ENCODE measurements around the gene R3HDM2. TPM values are rescaled to one million over a fixed set of nuclear protein-coding genes. Genes with fewer than 3 reads are reported as not detected.

Gene R3HDM2
- total RNA-seq, 1 experiment from 2014 or later = 45.4 TPM

DNA sequence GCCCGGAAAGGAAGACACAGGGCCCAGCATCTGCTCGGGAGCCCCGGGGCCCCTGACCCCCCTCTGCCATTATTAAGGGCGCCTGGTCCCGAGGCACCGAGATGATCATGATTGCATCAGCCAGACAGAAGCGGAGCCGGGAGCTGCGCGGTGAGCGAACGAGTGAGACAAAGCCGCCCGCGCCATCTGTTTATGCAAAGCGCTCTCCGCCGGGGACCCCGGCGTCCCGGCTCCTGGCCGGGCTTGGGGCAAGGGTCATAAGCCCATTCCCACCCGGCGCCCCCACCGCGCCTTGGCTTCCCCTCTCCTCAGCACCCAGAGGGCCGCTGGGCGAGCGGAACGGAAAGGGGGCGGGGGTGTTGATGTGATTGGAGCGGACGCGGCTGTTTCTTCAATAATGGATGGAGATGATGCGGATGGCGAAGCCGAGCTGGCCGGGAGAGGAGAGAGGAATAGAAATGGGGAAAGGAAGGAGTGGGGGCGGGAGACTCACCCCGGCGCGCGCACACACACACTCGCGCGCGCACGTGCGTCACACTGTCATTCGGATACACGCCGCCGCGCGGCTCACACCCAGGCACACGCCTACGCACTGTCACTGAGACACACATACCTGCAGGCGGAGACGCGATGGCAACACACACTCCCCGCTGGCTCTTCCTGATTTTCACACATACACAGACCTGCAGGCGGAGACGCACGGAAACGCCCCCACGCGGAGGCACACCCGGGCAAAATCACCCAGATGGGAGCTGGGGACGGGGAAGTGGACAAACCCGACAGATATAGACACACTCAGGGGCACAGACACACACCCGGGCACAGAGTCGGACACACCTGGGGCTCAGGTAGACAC, 190.5 kb downstream of the R3HDM2 start:
- Histone ChIP-seq H3K27me3 (ENCODE audit: insufficient read depth, low read length) (peaks cover 4% of the 10 kb centered on the region; the same call in 1 of the 2 replicates), H4K20me1 (ENCODE audit: insufficient read depth) (no peaks in the 10 kb centered on the region), H2AFZ (ENCODE audit: low read depth, low read length, poor library complexity, severe bottlenecking) (no peak overlapping the region), H3K4me3 (replicated peaks in 1 of 2; ENCODE audit: low read depth in 1 of 2, low read length in 2 of 2) (peak overlapping the region; percentile 47 to 55), H3K4me2 (ENCODE audit: low read length) (peak overlapping the region; percentile 77), H3K27ac (ENCODE audit: low read depth, low read length) (peak overlapping the region; percentile 34; the same call in 1 of the 2 replicates), H3K9me2 (ENCODE audit: insufficient read depth) (no peaks in the 10 kb centered on the region), H3K4me1 (ENCODE audit: control insufficient read depth in 1 of 2, insufficient read depth in 2 of 2, low read length in 2 of 2) (peaks cover 34 to 55% of the 10 kb centered on the region in 2 experiments), H3K9ac (ENCODE audit: low read length) (peak overlapping the region; percentile 41), H3K9me3 (ENCODE audit: control insufficient read depth in 1 of 2, insufficient read depth in 1 of 2, low read depth in 1 of 2, low read length in 2 of 2) (no peaks in the 10 kb centered on the region), H3K36me3 (ENCODE audit: control insufficient read depth in 1 of 2, insufficient read depth in 2 of 2, low read length in 2 of 2) (no peaks in the 10 kb centered on the region), H3K79me2 (ENCODE audit: insufficient read depth, low read length) (no peaks in the 10 kb centered on the region)
- ChIA-PET POLR2A (interaction anchor here (3.5 kb wide), 1 partner anchor 11 kb away, joined by 16 read pairs; the partner anchor contains the start of gene SHMT2), CTCF (interaction anchor here (1.2 to 4.6 kb wide), 4 partner anchors 10 to 212 kb away, joined by 3 to 64 read pairs (median 20); partner anchors contain the start of gene SHMT2), RAD21 (ENCODE audit: low non-redundant PET in 1 of 2, low total read pairs in 2 of 2, uncharacterized antibody in 2 of 2, unreplicated experiment in 2 of 2) (no interaction called here)
- BruUV-seq (replicated peaks) = TSS peak; percentile 66
- TF ChIP-seq POLR2AphosphoS5 (IDR thresholded peaks at IDR 0.05; ENCODE audit: low read depth, low read length) (peak; percentile 50), CBX3 (IDR thresholded peaks at IDR 0.05; ENCODE audit: low read depth) (no peak)
- ATAC-seq = peak; percentile 31
- intact Hi-C loops (cut with micrococcal nuclease) = loop anchor here (10.0 kb wide), 1 partner anchor 115 kb away; the partner anchor contains the start of gene LRP1
- DNase-seq (ENCODE audit: low read depth, low spot score) = peak; percentile 47

DNA sequence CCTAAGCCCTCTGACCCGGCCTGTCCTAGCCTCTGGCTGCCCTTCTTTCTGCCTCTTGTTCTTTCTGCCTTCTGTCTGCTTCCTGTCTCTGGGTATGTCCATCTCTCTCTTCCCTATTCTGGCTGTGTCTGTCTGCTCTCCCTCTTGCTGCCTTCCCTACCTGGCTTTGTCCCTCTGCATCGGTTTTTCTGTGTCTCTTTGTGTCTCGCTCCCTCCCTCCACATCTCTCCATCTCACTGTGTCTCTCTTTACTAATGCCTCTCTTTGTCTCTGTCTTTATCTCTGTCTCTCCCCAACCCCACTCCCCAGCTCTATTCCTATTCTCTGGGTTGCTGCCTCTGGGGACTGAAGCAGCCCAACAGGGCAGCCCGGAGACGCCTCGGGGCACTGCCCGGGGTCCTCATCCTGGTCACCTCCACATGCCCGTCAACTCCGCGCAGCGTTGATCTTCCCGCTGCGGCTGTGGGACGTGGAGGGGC, 191.2 kb downstream of the R3HDM2 start:
- H3K27ac ChIP-seq (ENCODE audit: low read depth, low read length) = peak overlapping the region; percentile 34; the same call in 1 of the 2 replicates
- H3K79me2 ChIP-seq (ENCODE audit: insufficient read depth, low read length) = no peaks in the 10 kb centered on the region
- ChIA-PET POLR2A (interaction anchor here (3.5 kb wide), 1 partner anchor 10 kb away, joined by 16 read pairs; the partner anchor contains the start of gene SHMT2), CTCF (interaction anchor here (1.0 to 3.3 kb wide), 6 partner anchors 10 to 216 kb away, joined by 3 to 38 read pairs (median 7); partner anchors contain the start of genes INHBE and SHMT2), RAD21 (ENCODE audit: low non-redundant PET in 1 of 2, low total read pairs in 2 of 2, uncharacterized antibody in 2 of 2, unreplicated experiment in 2 of 2) (interaction anchor here in 1 of 2 experiments (0.8 kb wide), 1 partner anchor 26 kb away, joined by 4 read pairs; no protein-coding TSS in a partner anchor)
- peak overlapping the region; percentile 77 for H3K4me2 ChIP-seq (ENCODE audit: low read length)
- BruUV-seq (replicated peaks) = TSS peak; percentile 49
- no peaks in the 10 kb centered on the region for H3K9me2 ChIP-seq (ENCODE audit: insufficient read depth)
- H3K4me1 ChIP-seq (ENCODE audit: control insufficient read depth in 1 of 2, insufficient read depth in 2 of 2, low read length in 2 of 2) = peaks cover 29 to 48% of the 10 kb centered on the region in 2 experiments
- intact Hi-C loops (cut with micrococcal nuclease) = loop anchor here (1.0 to 10.0 kb wide), 2 partner anchors 26 to 115 kb away; partner anchors contain the start of gene LRP1
- no peaks in the 10 kb centered on the region for H4K20me1 ChIP-seq (ENCODE audit: insufficient read depth)
- no peak overlapping the region for H2AFZ ChIP-seq (ENCODE audit: low read depth, low read length, poor library complexity, severe bottlenecking)
- H3K9me3 ChIP-seq (ENCODE audit: control insufficient read depth in 1 of 2, insufficient read depth in 1 of 2, low read depth in 1 of 2, low read length in 2 of 2) = no peaks in the 10 kb centered on the region
- peaks cover 4% of the 10 kb centered on the region; the same call in 1 of the 2 replicates for H3K27me3 ChIP-seq (ENCODE audit: insufficient read depth, low read length)
- peak overlapping the region; percentile 47 to 55 for H3K4me3 ChIP-seq (replicated peaks in 1 of 2; ENCODE audit: low read depth in 1 of 2, low read length in 2 of 2)
- peak overlapping the region; percentile 41 for H3K9ac ChIP-seq (ENCODE audit: low read length)
- DNase-seq (ENCODE audit: low read depth, low spot score) (no peak), ATAC-seq (no peak)
- TF ChIP-seq EZH2 (IDR thresholded peaks at IDR 0.05) (no peak), JUND (IDR thresholded peaks at IDR 0.05) (no peak), EZH2phosphoT487 (IDR thresholded peaks at IDR 0.05; ENCODE audit: borderline replicate concordance) (no peak), ZNF274 (IDR thresholded peaks at IDR 0.05; ENCODE audit: low read depth, low read length) (no peak), SIN3A (IDR thresholded peaks at IDR 0.05; ENCODE audit: low read depth) (no peak)
- TF ChIP-seq, protein P1, sequence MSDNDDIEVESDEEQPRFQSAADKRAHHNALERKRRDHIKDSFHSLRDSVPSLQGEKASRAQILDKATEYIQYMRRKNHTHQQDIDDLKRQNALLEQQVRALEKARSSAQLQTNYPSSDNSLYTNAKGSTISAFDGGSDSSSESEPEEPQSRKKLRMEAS (IDR thresholded peaks at IDR 0.05) = no peak
- no peaks in the 10 kb centered on the region for H3K36me3 ChIP-seq (ENCODE audit: control insufficient read depth in 1 of 2, insufficient read depth in 2 of 2, low read length in 2 of 2)

Measured in HCT116 (cell line).